CD8-positive, alpha-beta memory T cell (primary cell): Measurements from ENCODE around the gene S100A14. TPM values are rescaled to one million over a fixed set of nuclear protein-coding genes. Genes with fewer than 3 reads are reported as not detected.

Source experiments
- CTCF ChIA-PET: fragments of 350-600 bp; sonication (Branson Sonifier 250); formaldehyde crosslinking; loops from one replicate; lab custom pipeline; 2021; ENCODE audit warnings: antibody characterized with exemption; lab: Charles Lee
- POLR2A ChIA-PET: fragments of 350-600 bp; sonication (Branson Sonifier 250); formaldehyde crosslinking; loops from one replicate; lab custom pipeline; 2021; ENCODE audit warnings: antibody characterized with exemption; lab: Charles Lee
- DNase-seq, 5 donors: peaks; one replicate each; pipeline versions ENCODE4 v3.0.0 to v3.0.0-alpha.2; 2020 to 2022; ENCODE audit warnings: mixed read lengths in 1 of 5
- H3K27ac ChIP-seq: one replicate; pipeline ENCODE4 v1.7.0; 2013; ENCODE audit warnings: low read depth, mild to moderate bottlenecking, low read length, moderate library complexity
- H3K27me3 ChIP-seq: 2 replicates; pipeline ENCODE4 v1.7.0; 2013; ENCODE audit warnings: low read length, mild to moderate bottlenecking; ENCODE audit not compliant: insufficient read depth, poor library complexity, severe bottlenecking
- H3K36me3 ChIP-seq: 2 replicates; pipeline ENCODE4 v1.7.0; 2013; ENCODE audit warnings: mild to moderate bottlenecking, low read length, moderate library complexity; ENCODE audit not compliant: insufficient read depth
- H3K4me1 ChIP-seq: 2 replicates; pipeline ENCODE4 v1.7.0; 2013; ENCODE audit warnings: mild to moderate bottlenecking, low read length, moderate library complexity; ENCODE audit not compliant: insufficient read depth
- H3K4me3 ChIP-seq: 2 replicates; pipeline ENCODE4 v1.7.0; 2013; ENCODE audit warnings: mild to moderate bottlenecking, low read length
- H3K9me3 ChIP-seq: 2 replicates; pipeline ENCODE4 v1.7.0; 2013; ENCODE audit warnings: mild to moderate bottlenecking, low read length
- H3K27ac Mint-ChIP-seq, 8 donors: one replicate each; pipeline ENCODE4 v1.8.0; 2020 to 2021; ENCODE audit warnings: mixed read lengths in 8 of 8, mild to moderate bottlenecking in 6 of 8, inconsistent platforms in 3 of 8, moderate library complexity in 3 of 8
- H3K27me3 Mint-ChIP-seq, 2 donors: one replicate each; pipeline ENCODE4 v1.8.0; 2020 to 2021; ENCODE audit warnings: mixed read lengths in 2 of 2, mild to moderate bottlenecking in 1 of 2, moderate library complexity in 1 of 2
- H3K36me3 Mint-ChIP-seq, 3 donors: one replicate each; pipeline ENCODE4 v1.8.0; 2020 to 2021; ENCODE audit warnings: mixed read lengths in 3 of 3, inconsistent platforms in 1 of 3, mild to moderate bottlenecking in 1 of 3
- H3K4me1 Mint-ChIP-seq, 3 donors: one replicate each; pipeline ENCODE4 v1.8.0; 2020 to 2021; ENCODE audit warnings: mixed read lengths in 3 of 3, inconsistent platforms in 1 of 3, mild to moderate bottlenecking in 1 of 3
- H3K4me3 Mint-ChIP-seq, 7 donors: one replicate each; pipeline ENCODE4 v1.8.0; 2020 to 2021; ENCODE audit warnings: mixed read lengths in 7 of 7, mild to moderate bottlenecking in 6 of 7, moderate library complexity in 4 of 7, inconsistent platforms in 2 of 7
- H3K9me3 Mint-ChIP-seq, 5 donors: one replicate each; pipeline ENCODE4 v1.8.0; 2020 to 2022; ENCODE audit warnings: mixed read lengths in 5 of 5, mild to moderate bottlenecking in 3 of 5, moderate library complexity in 2 of 5, inconsistent platforms in 1 of 5
- polyA plus RNA-seq: library from polyadenylated mRNA; unstranded; fragments of 300-500 nt; fragmentation: Illumina TruSeq; gene quantifications from one replicate; pipeline ENCODE4 v1.2.3, GENCODE V29; 2021
- total RNA-seq, 2 experiments: library from RNA; stranded (reverse); gene quantifications; one replicate each; pipeline ENCODE4 v1.2.3, GENCODE V29; 2021

The S100A14 gene
- total and polyA plus RNA-seq, 3 experiments from 2014 or later = not detected

DNA sequence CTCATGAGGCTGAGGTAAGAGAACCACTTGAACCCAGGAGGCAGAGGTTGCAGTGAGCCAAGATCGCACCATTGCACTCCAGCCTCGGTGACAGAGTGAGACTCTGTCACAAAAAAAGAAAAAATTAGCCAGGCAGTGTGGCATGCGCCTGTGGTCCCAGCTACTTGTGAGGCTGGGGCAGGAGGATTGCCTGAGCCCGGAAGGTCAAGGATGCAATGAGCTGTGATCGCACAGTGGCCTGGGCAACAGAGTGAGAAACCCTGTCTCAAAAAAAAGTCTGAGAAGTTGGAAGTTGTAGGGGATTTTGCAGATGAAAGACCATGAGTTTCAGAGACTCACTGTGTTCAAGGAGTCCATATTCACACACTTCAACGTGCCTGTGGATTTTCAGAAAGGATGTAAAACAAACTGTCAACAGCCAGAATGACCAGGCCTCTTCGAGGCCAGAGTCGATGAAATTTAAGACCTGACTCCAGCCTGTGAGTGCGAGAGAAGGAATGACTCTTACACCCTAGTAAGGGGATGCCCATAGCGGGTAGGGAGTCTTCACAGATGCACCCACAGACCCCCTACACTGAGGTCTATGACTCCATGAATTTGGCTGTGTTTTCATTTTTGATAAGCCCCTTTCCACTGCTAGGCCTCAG lies 9.0 kb upstream of the S100A14 start:
- Histone ChIP-seq H3K4me3 (no peak overlapping the region), H3K36me3 (no peaks in the 10 kb centered on the region), H3K27me3 (no peaks in the 10 kb centered on the region), H3K27ac (no peak overlapping the region), H3K9me3 (no peaks in the 10 kb centered on the region), H3K4me1 (no peaks in the 10 kb centered on the region)
- Mint-ChIP-seq H3K36me3 (no peaks in the 10 kb centered on the region), H3K27ac (peak overlapping the region in 1 of 8 donors; percentile 42), H3K4me3 (no peak overlapping the region), H3K4me1 (no peaks in the 10 kb centered on the region), H3K9me3 (no peaks in the 10 kb centered on the region), H3K27me3 (peaks cover 0 to 10% of the 10 kb centered on the region in 2 donors)
- CTCF ChIA-PET = interaction anchor here (1.3 kb wide), 1 partner anchor 53 kb away, joined by 3 read pairs; the partner anchor contains the start of gene NPR1
- no peak for DNase-seq
- POLR2A ChIA-PET = no interaction called here

DNA sequence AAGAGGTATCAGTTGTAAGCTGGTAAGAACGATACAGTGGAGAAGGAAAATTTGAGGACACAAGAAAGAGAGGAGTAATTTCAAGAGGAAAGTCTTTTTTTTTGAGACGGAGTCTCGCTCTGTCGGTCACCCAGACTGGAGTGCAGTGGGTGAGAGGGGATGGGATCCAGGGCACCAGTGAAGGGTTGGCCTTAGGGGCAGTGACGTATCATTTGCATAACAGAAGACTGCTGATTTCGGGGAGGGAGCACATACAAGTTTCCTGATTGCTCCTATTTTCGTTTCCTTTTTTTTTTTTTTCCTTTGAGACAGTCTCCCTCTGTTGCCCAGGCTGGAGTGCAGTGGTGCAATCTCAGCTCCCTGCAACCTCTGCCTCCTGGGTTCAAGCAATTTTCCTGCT lies 7.0 kb upstream of the S100A14 start:
- H3K36me3 ChIP-seq = no peaks in the 10 kb centered on the region
- CTCF ChIA-PET = interaction anchor here (1.3 kb wide), 1 partner anchor 9 kb away, joined by 3 read pairs; no protein-coding TSS in a partner anchor
- Mint-ChIP-seq H3K9me3 (no peaks in the 10 kb centered on the region), H3K27me3 (peaks cover 0 to 10% of the 10 kb centered on the region in 2 donors), H3K27ac (no peak overlapping the region), H3K36me3 (no peaks in the 10 kb centered on the region), H3K4me3 (no peak overlapping the region), H3K4me1 (no peaks in the 10 kb centered on the region)
- POLR2A ChIA-PET = no interaction called here
- H3K4me3 ChIP-seq = no peak overlapping the region
- H3K4me1 ChIP-seq = no peaks in the 10 kb centered on the region
- no peaks in the 10 kb centered on the region for H3K9me3 ChIP-seq
- no peaks in the 10 kb centered on the region for H3K27me3 ChIP-seq
- H3K27ac ChIP-seq = no peak overlapping the region
- no peak for DNase-seq

DNA sequence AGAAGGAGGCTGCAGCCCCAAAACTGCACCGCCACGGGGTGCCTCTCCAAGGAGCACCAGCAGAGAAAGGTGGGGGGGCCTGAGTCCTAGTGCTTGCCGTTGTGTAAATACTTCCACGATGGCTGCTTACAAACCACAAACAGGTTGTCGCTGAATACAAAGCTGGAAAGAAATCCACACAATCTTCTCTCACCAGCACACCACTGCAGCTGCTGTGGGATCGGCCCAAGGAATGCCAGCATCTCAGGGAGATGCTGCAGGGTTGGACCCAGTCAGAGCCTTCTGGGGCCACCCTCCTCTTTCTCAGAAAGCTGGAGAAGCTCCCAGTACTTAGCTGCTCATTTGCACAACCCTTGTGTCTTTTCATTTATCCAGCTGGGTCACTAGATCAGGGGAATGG lies 3.0 kb upstream of the S100A14 start:
- Mint-ChIP-seq H3K4me1 (peaks cover 0 to 4% (median 0%) of the 10 kb centered on the region in 3 donors), H3K4me3 (no peak overlapping the region), H3K36me3 (no peaks in the 10 kb centered on the region), H3K27me3 (peaks cover 0 to 8% of the 10 kb centered on the region in 2 donors), H3K9me3 (no peaks in the 10 kb centered on the region), H3K27ac (no peak overlapping the region)
- Histone ChIP-seq H3K9me3 (no peaks in the 10 kb centered on the region), H3K4me3 (no peak overlapping the region), H3K36me3 (no peaks in the 10 kb centered on the region), H3K27ac (no peak overlapping the region), H3K27me3 (no peaks in the 10 kb centered on the region), H3K4me1 (no peaks in the 10 kb centered on the region)
- ChIA-PET CTCF (interaction anchor here (0.9 kb wide), 1 partner anchor 15 kb away, joined by 3 read pairs; the partner anchor contains the start of gene CHTOP), POLR2A (no interaction called here)
- no peak for DNase-seq

DNA sequence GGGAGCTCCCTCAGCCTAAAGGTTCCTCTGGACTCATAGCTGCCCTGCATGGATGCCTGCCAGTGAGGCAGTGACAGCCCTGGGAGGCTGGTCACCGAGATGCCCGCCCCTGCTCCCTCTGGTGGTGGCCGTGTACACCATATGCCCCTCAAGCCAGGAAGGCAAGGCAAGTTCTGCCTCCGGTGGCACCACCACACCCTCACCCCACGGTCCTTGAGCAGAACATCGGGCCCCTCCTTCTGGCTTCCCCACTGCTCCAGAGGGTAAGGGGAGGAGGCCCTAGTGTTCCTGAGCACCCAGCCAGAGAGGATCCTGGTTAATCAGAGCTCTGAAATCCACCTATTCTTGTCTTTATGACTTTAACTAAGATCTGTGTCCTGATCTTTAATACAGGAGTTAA lies 1.5 kb upstream of the S100A14 start:
- POLR2A ChIA-PET = no interaction called here
- Mint-ChIP-seq H3K27ac (no peak overlapping the region), H3K9me3 (no peaks in the 10 kb centered on the region), H3K27me3 (peaks cover 0 to 6% of the 10 kb centered on the region in 2 donors), H3K36me3 (no peaks in the 10 kb centered on the region), H3K4me3 (no peak overlapping the region), H3K4me1 (peaks cover 0 to 4% (median 0%) of the 10 kb centered on the region in 3 donors)
- H3K4me1 ChIP-seq = no peaks in the 10 kb centered on the region
- no peaks in the 10 kb centered on the region for H3K36me3 ChIP-seq
- no peaks in the 10 kb centered on the region for H3K9me3 ChIP-seq
- no peaks in the 10 kb centered on the region for H3K27me3 ChIP-seq
- peak in 2 of 5 donors; percentile 57 to 61 for DNase-seq
- H3K4me3 ChIP-seq = no peak overlapping the region
- CTCF ChIA-PET = no interaction called here
- no peak overlapping the region for H3K27ac ChIP-seq

DNA sequence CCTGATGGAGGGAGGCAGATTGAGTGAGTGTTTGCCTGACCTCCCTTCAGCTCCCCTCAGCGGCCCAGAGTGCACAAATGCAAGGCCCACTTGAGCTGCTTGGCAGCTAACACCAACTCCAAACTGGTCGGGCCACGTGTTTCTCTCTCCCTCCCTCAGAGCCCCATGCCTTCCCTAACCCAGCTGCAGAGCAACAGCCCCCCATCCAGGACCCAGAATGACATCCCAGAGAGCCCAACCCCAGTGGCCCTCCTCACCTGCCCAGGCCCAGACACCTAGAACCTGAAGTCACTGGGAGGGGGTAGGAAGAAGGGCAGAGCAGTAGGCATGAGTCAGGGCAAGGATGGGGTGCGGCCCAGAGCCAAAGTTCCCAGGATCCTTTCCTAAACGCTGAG lies 789 bp upstream of the S100A14 start:
- DNase-seq = no peak
- Histone ChIP-seq H3K27ac (no peak overlapping the region), H3K4me1 (no peaks in the 10 kb centered on the region), H3K9me3 (no peaks in the 10 kb centered on the region), H3K4me3 (no peak overlapping the region), H3K36me3 (no peaks in the 10 kb centered on the region), H3K27me3 (no peaks in the 10 kb centered on the region)
- POLR2A ChIA-PET = no interaction called here
- CTCF ChIA-PET = no interaction called here
- Mint-ChIP-seq H3K27ac (no peak overlapping the region), H3K36me3 (no peaks in the 10 kb centered on the region), H3K4me3 (no peak overlapping the region), H3K4me1 (peaks cover 0 to 4% (median 0%) of the 10 kb centered on the region in 3 donors), H3K27me3 (peaks cover 0 to 6% of the 10 kb centered on the region in 2 donors), H3K9me3 (no peaks in the 10 kb centered on the region)

DNA sequence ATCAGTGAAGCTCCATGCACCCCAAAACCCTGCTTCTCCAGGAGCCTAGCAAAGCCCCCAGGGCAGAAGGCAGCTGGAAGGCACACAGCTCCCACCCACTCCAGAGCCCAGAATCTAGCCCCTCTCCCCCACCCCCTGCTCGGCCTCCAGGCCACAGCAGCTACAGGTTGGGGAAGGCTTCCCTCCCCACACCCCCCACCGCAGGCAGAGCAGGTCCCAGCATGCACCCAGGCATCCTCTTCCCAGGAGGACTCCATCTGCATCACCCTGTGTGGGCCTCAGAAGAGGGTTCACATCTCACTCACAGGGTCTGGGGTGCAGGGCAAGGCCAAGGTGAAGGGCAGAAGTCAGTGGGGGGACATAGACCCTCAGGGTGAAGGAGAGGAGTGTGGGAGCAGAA lies 719 bp downstream of the S100A14 start:
- Mint-ChIP-seq H3K4me3 (no peak overlapping the region), H3K27me3 (peaks cover 0 to 6% of the 10 kb centered on the region in 2 donors), H3K36me3 (no peaks in the 10 kb centered on the region), H3K27ac (peak overlapping the region in 1 of 8 donors; percentile 23), H3K4me1 (peaks cover 0 to 4% (median 0%) of the 10 kb centered on the region in 3 donors), H3K9me3 (no peaks in the 10 kb centered on the region)
- Histone ChIP-seq H3K27me3 (no peaks in the 10 kb centered on the region), H3K9me3 (no peaks in the 10 kb centered on the region), H3K36me3 (no peaks in the 10 kb centered on the region), H3K27ac (no peak overlapping the region), H3K4me1 (no peaks in the 10 kb centered on the region), H3K4me3 (no peak overlapping the region)
- POLR2A ChIA-PET = no interaction called here
- CTCF ChIA-PET = no interaction called here
- DNase-seq = no peak

DNA sequence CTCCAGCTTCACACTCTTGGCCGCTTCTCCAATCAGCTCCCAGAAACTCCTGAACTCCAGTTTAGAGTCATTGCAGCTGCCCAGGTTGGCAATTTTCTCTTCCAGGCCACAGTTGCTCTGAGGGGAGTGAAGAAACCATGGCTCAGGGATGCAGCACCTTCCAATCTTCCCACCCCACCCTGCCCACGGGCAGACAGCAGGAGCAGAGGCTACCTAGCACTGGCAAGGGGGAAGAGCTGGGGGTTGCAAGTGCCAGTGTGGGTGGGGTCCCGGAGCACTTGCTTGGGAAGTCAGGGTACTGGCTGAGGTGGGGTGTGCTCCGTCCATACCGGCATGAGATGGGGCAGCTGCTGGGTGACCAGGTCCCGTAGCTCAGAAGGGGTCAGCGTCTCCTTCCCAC lies 1.2 kb downstream of the S100A14 start:
- Mint-ChIP-seq H3K4me1 (peaks cover 0 to 4% (median 0%) of the 10 kb centered on the region in 3 donors), H3K4me3 (no peak overlapping the region), H3K27ac (peak overlapping the region in 1 of 8 donors; percentile 44), H3K36me3 (no peaks in the 10 kb centered on the region), H3K9me3 (no peaks in the 10 kb centered on the region), H3K27me3 (peaks cover 0 to 6% of the 10 kb centered on the region in 2 donors)
- Histone ChIP-seq H3K27me3 (no peaks in the 10 kb centered on the region), H3K4me1 (no peaks in the 10 kb centered on the region), H3K4me3 (no peak overlapping the region), H3K27ac (no peak overlapping the region), H3K9me3 (no peaks in the 10 kb centered on the region), H3K36me3 (no peaks in the 10 kb centered on the region)
- ChIA-PET POLR2A (no interaction called here), CTCF (interaction anchor here (1.2 kb wide), 1 partner anchor 9 kb away, joined by 3 read pairs; no protein-coding TSS in a partner anchor)
- DNase-seq = no peak

DNA sequence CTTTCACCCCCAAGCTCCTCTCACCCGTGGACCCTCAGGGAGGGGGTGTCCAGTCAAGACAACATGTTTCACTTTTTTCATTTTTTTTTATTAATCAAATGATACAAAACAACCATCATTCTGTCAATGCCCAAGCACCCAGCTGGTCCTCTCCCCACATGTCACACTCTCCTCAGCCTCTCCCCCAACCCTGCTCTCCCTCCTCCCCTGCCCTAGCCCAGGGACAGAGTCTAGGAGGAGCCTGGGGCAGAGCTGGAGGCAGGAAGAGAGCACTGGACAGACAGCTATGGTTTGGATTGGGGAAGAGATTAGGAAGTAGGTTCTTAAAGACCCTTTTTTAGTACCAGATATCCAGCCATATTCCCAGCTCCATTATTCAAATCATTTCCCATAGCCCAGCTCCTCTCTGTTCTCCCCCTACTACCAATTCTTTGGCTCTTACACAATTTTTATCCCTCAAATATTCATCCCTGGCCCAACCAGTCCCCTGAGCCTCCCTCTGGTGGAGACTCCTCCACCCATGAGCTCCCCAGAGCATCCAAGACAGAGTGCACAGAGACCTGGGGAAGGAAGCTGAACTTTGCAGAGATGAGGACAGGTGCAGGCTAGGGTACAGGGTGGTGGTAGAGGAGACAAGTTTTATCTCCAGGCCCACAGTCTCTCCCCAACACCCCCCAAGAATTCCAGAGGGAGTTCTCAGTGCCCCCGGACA lies 1.8 kb downstream of the S100A14 start:
- H3K4me3 ChIP-seq = no peak overlapping the region
- Mint-ChIP-seq H3K27ac (peak overlapping the region in 1 of 8 donors; percentile 44), H3K27me3 (peaks cover 0 to 6% of the 10 kb centered on the region in 2 donors), H3K4me1 (peaks cover 0 to 4% (median 0%) of the 10 kb centered on the region in 3 donors), H3K36me3 (no peaks in the 10 kb centered on the region), H3K4me3 (no peak overlapping the region), H3K9me3 (no peaks in the 10 kb centered on the region)
- no peaks in the 10 kb centered on the region for H3K36me3 ChIP-seq
- CTCF ChIA-PET = interaction anchor here (1.2 kb wide), 1 partner anchor 9 kb away, joined by 3 read pairs; no protein-coding TSS in a partner anchor
- H3K9me3 ChIP-seq = no peaks in the 10 kb centered on the region
- no peak for DNase-seq
- POLR2A ChIA-PET = no interaction called here
- no peaks in the 10 kb centered on the region for H3K4me1 ChIP-seq
- no peaks in the 10 kb centered on the region for H3K27me3 ChIP-seq
- no peak overlapping the region for H3K27ac ChIP-seq
